GM12878 (cell line): ENCODE data around the gene TPP2. TPM values are rescaled to one million over a fixed set of nuclear protein-coding genes. Genes with fewer than 3 reads are reported as not detected.

Experiments used
- ATAC-seq: fragments of 200-7000 bp; cut with Tn5 transposase; 3 replicates; pipeline ENCODE4 v1.9.1; 2020; ENCODE audit warnings: mild to moderate bottlenecking, moderate library complexity
- BruUV-seq: library from RNA; stranded (reverse); fragments of 400-500 nt; replicated peaks from 2 replicates; lab custom pipeline; 2021; lab: Mats Ljungman, UMichigan
- CTCF ChIA-PET: fragments of 300-600 bp; sonication (Branson Sonifier 250); formaldehyde crosslinking; extraction: SDS; loops from one replicate; lab custom pipeline; 2021; ENCODE audit warnings: inconsistent platforms; lab: Yijun Ruan, JAX
- POLR2A ChIA-PET: fragments of 350-600 bp; formaldehyde crosslinking; extraction: SDS; loops from one replicate; lab custom pipeline; 2021; ENCODE audit warnings: inconsistent platforms; lab: Charles Lee
- RAD21 ChIA-PET: fragments of 300-600 bp; sonication (Branson Sonifier 250); formaldehyde crosslinking; loops from one replicate; lab custom pipeline; 2023; ENCODE audit warnings: antibody characterized with exemption; ENCODE audit not compliant: unreplicated experiment; lab: Charles Lee
- SMC1A ChIA-PET: fragments of 300-600 bp; sonication (Branson Sonifier 250); formaldehyde crosslinking; loops from one replicate; lab custom pipeline; 2023; ENCODE audit not compliant: unreplicated experiment, uncharacterized antibody; lab: Charles Lee
- DNase-seq: peaks from one replicate; pipeline ENCODE4 v3.0.0-alpha.2; 2011; ENCODE audit warnings: low read depth, low spot score
- FAIRE-seq: peaks from 3 replicates; lab custom pipeline; 2011; peaks lifted over from hg19 to GRCh38; lab: Jason Lieb, UNC
- H2AFZ ChIP-seq: 2 replicates; pipeline ENCODE4 v1.6.0; 2011; ENCODE audit warnings: low read depth, low read length, control low read depth; ENCODE audit not compliant: control insufficient read depth
- H3K27ac ChIP-seq: 2 replicates; pipeline ENCODE4 v1.5.1; 2011; ENCODE audit warnings: control low read depth; ENCODE audit not compliant: control insufficient read depth, insufficient read depth
- H3K27me3 ChIP-seq, 2 experiments: replicated peaks in 1 of 2; 2 replicates each; pipeline versions ENCODE4 v1.6.0 to v1.6.1; 2011; ENCODE audit warnings: low read length in 1 of 2; ENCODE audit not compliant: control insufficient read depth in 2 of 2, insufficient read depth in 2 of 2
- H3K36me3 ChIP-seq, 2 experiments: 2 replicates each; pipeline ENCODE4 v1.5.1; 2011; ENCODE audit warnings: low read length in 1 of 2; ENCODE audit not compliant: control insufficient read depth in 2 of 2, insufficient read depth in 2 of 2
- H3K4me1 ChIP-seq: 2 replicates; pipeline ENCODE4 v1.6.1; 2011; ENCODE audit warnings: mild to moderate bottlenecking, low read length, moderate library complexity, mixed read lengths; ENCODE audit not compliant: control insufficient read depth, insufficient read depth
- H3K4me2 ChIP-seq: 2 replicates; pipeline ENCODE4 v1.6.0; 2011; ENCODE audit warnings: control low read depth; ENCODE audit not compliant: control insufficient read depth, insufficient read depth
- H3K4me3 ChIP-seq: fragments of 200-600 bp; sonication (generic); 2 replicates; pipeline ENCODE4 v1.5.1; 2016
- H3K79me2 ChIP-seq: 2 replicates; pipeline ENCODE4 v1.6.0; 2011; ENCODE audit warnings: low read length; ENCODE audit not compliant: control insufficient read depth, insufficient read depth
- H3K9ac ChIP-seq: 2 replicates; pipeline ENCODE4 v1.8.0; 2011; ENCODE audit warnings: low read length, control low read depth, mixed read lengths; ENCODE audit not compliant: control insufficient read depth, insufficient read depth
- H3K9me3 ChIP-seq: replicated peaks from 3 replicates; pipeline ENCODE4 v1.5.1; 2011; ENCODE audit warnings: mild to moderate bottlenecking, low read length; ENCODE audit not compliant: control insufficient read depth, insufficient read depth
- H4K20me1 ChIP-seq: 2 replicates; pipeline ENCODE4 v1.6.0; 2011; ENCODE audit not compliant: control insufficient read depth, insufficient read depth
- BHLHE40 ChIP-seq, 2 experiments: fragments of 450-650 bp in 1 of 2; IDR thresholded peaks; 2 replicates each; pipeline ENCODE4 v1.6.1; 2011 to 2017; ENCODE audit warnings: low read depth in 2 of 2, borderline replicate concordance in 1 of 2, improper control_type of control experiment in 1 of 2, low read length in 1 of 2, mild to moderate bottlenecking in 1 of 2
- EED ChIP-seq: sonication (generic); IDR thresholded peaks from 2 replicates; pipeline ENCODE4 v1.6.1; 2016; ENCODE audit warnings: antibody characterized with exemption, low read depth
- IKZF2 ChIP-seq, 2 experiments: fragments of 450-650 bp; IDR thresholded peaks; 2 replicates each; pipeline ENCODE4 v1.6.1; 2017; ENCODE audit warnings: mild to moderate bottlenecking in 2 of 2, moderate library complexity in 2 of 2
- MTA2 ChIP-seq: fragments of 450-650 bp; IDR thresholded peaks from 2 replicates; pipeline ENCODE4 v1.6.1; 2016; ENCODE audit warnings: low read depth, mild to moderate bottlenecking, moderate library complexity
- MTA3 ChIP-seq: IDR thresholded peaks from 2 replicates; pipeline ENCODE4 v1.6.1; 2012; ENCODE audit warnings: low read length, inconsistent platforms, borderline replicate concordance
- POLR2A ChIP-seq: IDR thresholded peaks from 2 replicates; pipeline ENCODE4 v1.6.1; 2011; ENCODE audit warnings: low read depth, mild to moderate bottlenecking, low read length
- POLR2AphosphoS5 ChIP-seq: IDR thresholded peaks from 2 replicates; pipeline ENCODE4 v1.6.1; 2011; ENCODE audit warnings: mild to moderate bottlenecking, low read length, inconsistent platforms
- PRDM15 ChIP-seq: fragments of 450-650 bp; formaldehyde crosslinking; IDR thresholded peaks from 2 replicates; pipeline ENCODE4 v1.4.0; 2020; ENCODE audit warnings: mild to moderate bottlenecking, moderate library complexity
- SIN3A ChIP-seq: IDR thresholded peaks from 2 replicates; pipeline ENCODE4 v1.6.1; 2012; ENCODE audit warnings: low read depth, low read length, improper control_type of control experiment
- SREBF2 ChIP-seq: IDR thresholded peaks from 2 replicates; pipeline ENCODE4 v1.6.1; 2012; ENCODE audit warnings: mild to moderate bottlenecking, low read length
- STAT3 ChIP-seq: IDR thresholded peaks from 2 replicates; pipeline ENCODE4 v1.6.1; 2011; ENCODE audit warnings: low read depth, low read length, improper control_type of control experiment
- YBX1 ChIP-seq: fragments of 450-650 bp; IDR thresholded peaks from 2 replicates; pipeline ENCODE4 v1.6.1; 2016; ENCODE audit warnings: antibody characterized with exemption
- WGBS: methylation state at CpG from one replicate; pipeline ENCODE4 v1.1.6; 2016; ENCODE audit warnings: low lambda C conversion rate; ENCODE audit not compliant: insufficient replicate concordance, insufficient coverage; ENCODE audit errors: missing lambda C conversion rate; 5-methylcytosine and 5-hydroxymethylcytosine counted together
- in situ Hi-C: fragments of 300-500 bp; cut with MboI; formaldehyde crosslinking; loops from 9 replicates; pipeline ENCODE4 v1.14.3; 2018; ENCODE audit warnings: mixed read lengths
- intact Hi-C: fragments of 100-400 bp; cut with micrococcal nuclease; formaldehyde crosslinking; loops from one replicate; pipeline ENCODE4 v1.14.2; 2022; ENCODE audit not compliant: unreplicated experiment
- polyA plus RNA-seq, 11 experiments: library from polyadenylated mRNA; depleted of rRNA in 4 of 11; unstranded in 6 of 11; stranded (reverse) in 5 of 11; fragments of >200 nt; fragmentation: Nextera tagmentation in 4 of 11; fragmentation: Illumina TruSeq in 1 of 11; extraction: Ambion mirVana in 4 of 11; extraction: Trizol in 1 of 11; gene quantifications; 1 replicate in 1 of 11; 2 replicates in 10 of 11; pipeline versions ENCODE4 v1.2.1 to v1.2.3, GENCODE V29; 2011 to 2016; ENCODE audit warnings: inconsistent platforms in 2 of 11, missing spikeins in 2 of 11, low read depth in 1 of 11
- total RNA-seq, 4 experiments: library from RNA; depleted of rRNA in 3 of 4; stranded (reverse); fragments of >200 nt in 3 of 4; fragmentation: Illumina TruSeq in 1 of 4; extraction: Trizol in 1 of 4; gene quantifications; 2 replicates each; pipeline versions ENCODE4 v1.2.1 to v1.2.3, GENCODE V29; 2013 to 2021
- TF ChIP-seq, protein P1 (sequence below): fragments of 450-650 bp; IDR thresholded peaks from 2 replicates; pipeline ENCODE4 v1.6.1; 2014; ENCODE audit warnings: mild to moderate bottlenecking
- TF ChIP-seq, protein P2 (sequence below): fragments of 450-650 bp; IDR thresholded peaks from 2 replicates; pipeline ENCODE4 v1.6.1; 2017; ENCODE audit warnings: borderline replicate concordance
- TF ChIP-seq, protein P3 (sequence below): fragments of 450-650 bp; formaldehyde crosslinking; IDR thresholded peaks from 2 replicates; pipeline ENCODE4 v1.5.0; 2022; ENCODE audit warnings: mild to moderate bottlenecking, missing genetic modification characterization

Gene TPP2
- total and polyA plus RNA-seq, 10 of the 15 experiments (the other 5 are each of a cell fraction or from before 2014, with no cell fraction given) = 18.4 to 82.3 (median 55.4) TPM

DNA sequence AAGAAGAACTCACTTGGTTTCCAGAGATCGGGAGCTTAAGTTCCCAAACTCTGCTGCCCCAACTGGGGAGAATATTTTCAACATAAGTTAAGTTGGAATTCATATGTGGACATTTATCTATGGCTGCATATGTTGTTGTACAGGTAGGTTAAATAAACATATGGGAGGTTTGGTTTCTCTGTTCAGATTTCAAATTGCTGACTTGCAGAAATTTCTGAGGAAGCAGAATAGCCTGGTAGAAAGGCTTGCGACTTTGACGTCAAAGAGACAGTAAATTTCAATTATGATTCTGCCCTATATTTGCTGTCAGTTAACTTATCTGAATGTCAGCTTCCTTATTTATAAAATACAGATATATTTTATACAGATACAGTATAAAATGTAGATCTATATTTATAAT lies 40.0 kb upstream of the TPP2 start (continued):
- TF ChIP-seq POLR2A = no peak
- TF ChIP-seq POLR2AphosphoS5 = no peak
- TF ChIP-seq EED = no peak
- no peak for TF ChIP-seq YBX1
- no peak for TF ChIP-seq IKZF2 (IDR thresholded peaks at IDR 0.05)
- TF ChIP-seq SREBF2 = no peak
- TF ChIP-seq, all 136 proteins: peak for 0

DNA sequence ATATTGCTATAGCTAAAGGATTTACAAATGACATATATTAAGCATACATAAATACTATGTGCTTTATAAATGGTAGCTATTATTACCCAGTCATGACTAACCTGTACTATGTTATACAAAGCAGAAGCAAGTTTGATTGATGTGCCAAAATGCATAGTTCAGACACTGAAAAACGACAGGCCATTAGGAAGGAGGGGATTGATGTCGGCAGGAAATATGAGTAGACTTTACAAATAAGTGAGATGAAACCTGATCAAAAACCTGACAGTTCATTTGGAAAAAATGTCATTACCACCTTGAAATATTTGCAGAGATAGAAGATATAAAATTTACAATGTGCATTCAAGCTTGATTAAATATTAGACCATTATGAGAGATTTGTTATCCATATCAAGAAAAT lies 38.8 kb upstream of the TPP2 start:
- 17% methylated on average over 2 of the region's 2 CpGs for WGBS
- H3K27me3 ChIP-seq = no peaks in the 10 kb centered on the region
- FAIRE-seq = no peak
- no peak for TF ChIP-seq STAT3
- TF ChIP-seq, protein P1, sequence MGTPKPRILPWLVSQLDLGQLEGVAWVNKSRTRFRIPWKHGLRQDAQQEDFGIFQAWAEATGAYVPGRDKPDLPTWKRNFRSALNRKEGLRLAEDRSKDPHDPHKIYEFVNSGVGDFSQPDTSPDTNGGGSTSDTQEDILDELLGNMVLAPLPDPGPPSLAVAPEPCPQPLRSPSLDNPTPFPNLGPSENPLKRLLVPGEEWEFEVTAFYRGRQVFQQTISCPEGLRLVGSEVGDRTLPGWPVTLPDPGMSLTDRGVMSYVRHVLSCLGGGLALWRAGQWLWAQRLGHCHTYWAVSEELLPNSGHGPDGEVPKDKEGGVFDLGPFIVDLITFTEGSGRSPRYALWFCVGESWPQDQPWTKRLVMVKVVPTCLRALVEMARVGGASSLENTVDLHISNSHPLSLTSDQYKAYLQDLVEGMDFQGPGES = no peak
- TF ChIP-seq BHLHE40 (IDR thresholded peaks at IDR 0.05; ENCODE audit: borderline replicate concordance in 1 of 2, low read depth in 2 of 2, low read length in 1 of 2) = no peak
- no peak for TF ChIP-seq MTA2
- TF ChIP-seq MTA3 = no peak
- TF ChIP-seq SIN3A = no peak
- no peak for TF ChIP-seq PRDM15 (CRISPR knock-in tag)
- TF ChIP-seq, protein P2, sequence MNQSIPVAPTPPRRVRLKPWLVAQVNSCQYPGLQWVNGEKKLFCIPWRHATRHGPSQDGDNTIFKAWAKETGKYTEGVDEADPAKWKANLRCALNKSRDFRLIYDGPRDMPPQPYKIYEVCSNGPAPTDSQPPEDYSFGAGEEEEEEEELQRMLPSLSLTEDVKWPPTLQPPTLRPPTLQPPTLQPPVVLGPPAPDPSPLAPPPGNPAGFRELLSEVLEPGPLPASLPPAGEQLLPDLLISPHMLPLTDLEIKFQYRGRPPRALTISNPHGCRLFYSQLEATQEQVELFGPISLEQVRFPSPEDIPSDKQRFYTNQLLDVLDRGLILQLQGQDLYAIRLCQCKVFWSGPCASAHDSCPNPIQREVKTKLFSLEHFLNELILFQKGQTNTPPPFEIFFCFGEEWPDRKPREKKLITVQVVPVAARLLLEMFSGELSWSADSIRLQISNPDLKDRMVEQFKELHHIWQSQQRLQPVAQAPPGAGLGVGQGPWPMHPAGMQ = no peak
- TF ChIP-seq, protein P3, sequence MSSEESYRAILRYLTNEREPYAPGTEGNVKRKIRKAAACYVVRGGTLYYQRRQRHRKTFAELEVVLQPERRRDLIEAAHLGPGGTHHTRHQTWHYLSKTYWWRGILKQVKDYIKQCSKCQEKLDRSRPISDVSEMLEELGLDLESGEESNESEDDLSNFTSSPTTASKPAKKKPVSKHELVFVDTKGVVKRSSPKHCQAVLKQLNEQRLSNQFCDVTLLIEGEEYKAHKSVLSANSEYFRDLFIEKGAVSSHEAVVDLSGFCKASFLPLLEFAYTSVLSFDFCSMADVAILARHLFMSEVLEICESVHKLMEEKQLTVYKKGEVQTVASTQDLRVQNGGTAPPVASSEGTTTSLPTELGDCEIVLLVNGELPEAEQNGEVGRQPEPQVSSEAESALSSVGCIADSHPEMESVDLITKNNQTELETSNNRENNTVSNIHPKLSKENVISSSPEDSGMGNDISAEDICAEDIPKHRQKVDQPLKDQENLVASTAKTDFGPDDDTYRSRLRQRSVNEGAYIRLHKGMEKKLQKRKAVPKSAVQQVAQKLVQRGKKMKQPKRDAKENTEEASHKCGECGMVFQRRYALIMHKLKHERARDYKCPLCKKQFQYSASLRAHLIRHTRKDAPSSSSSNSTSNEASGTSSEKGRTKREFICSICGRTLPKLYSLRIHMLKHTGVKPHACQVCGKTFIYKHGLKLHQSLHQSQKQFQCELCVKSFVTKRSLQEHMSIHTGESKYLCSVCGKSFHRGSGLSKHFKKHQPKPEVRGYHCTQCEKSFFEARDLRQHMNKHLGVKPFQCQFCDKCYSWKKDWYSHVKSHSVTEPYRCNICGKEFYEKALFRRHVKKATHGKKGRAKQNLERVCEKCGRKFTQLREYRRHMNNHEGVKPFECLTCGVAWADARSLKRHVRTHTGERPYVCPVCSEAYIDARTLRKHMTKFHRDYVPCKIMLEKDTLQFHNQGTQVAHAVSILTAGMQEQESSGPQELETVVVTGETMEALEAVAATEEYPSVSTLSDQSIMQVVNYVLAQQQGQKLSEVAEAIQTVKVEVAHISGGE = no peak

More for the DNA sequence above, 38.8 kb upstream of the TPP2 start:
- H3K4me2 ChIP-seq = no peak overlapping the region
- ChIA-PET SMC1A (interaction anchor here (0.5 to 1.7 kb wide), 5 partner anchors 8 to 1414 kb away, joined by 3 to 5 read pairs (median 3); no protein-coding TSS in a partner anchor), RAD21 (interaction anchor here (1.1 kb wide), 1 partner anchor 13 kb away, joined by 3 read pairs; no protein-coding TSS in a partner anchor), POLR2A (no interaction called here), CTCF (interaction anchor here (0.7 to 2.8 kb wide), 4 partner anchors 22 to 1413 kb away, joined by 3 to 9 read pairs (median 6); no protein-coding TSS in a partner anchor)
- no peaks in the 10 kb centered on the region for H3K79me2 ChIP-seq
- intact Hi-C loops = loop anchor here (5.0 to 10.0 kb wide), 2 partner anchors 361 to 1413 kb away; no protein-coding TSS in a partner anchor
- no peak for DNase-seq
- in situ Hi-C loops = loop anchor here (10.0 kb wide), 1 partner anchor 613 kb away; no protein-coding TSS in a partner anchor
- no TSS peak for BruUV-seq
- H2AFZ ChIP-seq = no peak overlapping the region
- no peaks in the 10 kb centered on the region for H4K20me1 ChIP-seq
- no peaks in the 10 kb centered on the region for H3K36me3 ChIP-seq
- H3K9ac ChIP-seq = no peak overlapping the region
- H3K4me3 ChIP-seq = no peak overlapping the region
- H3K4me1 ChIP-seq = no peaks in the 10 kb centered on the region
- H3K27ac ChIP-seq = no peak overlapping the region
- no peaks in the 10 kb centered on the region for H3K9me3 ChIP-seq
- no peak for ATAC-seq
